SK-N-SH (cell line): ENCODE data around the gene EXOC6B. TPM values are rescaled to one million over a fixed set of nuclear protein-coding genes. Genes with fewer than 3 reads are reported as not detected.

ENCODE experiments used
- CTCF ChIA-PET: fragments of 300-600, 350-600 bp; formaldehyde crosslinking; extraction: SDS; loops from one replicate; lab custom pipeline; 2021; lab: Yijun Ruan, JAX
- POLR2A ChIA-PET: fragments of 350-600 bp; sonication (Branson Sonifier 250); formaldehyde crosslinking; extraction: SDS; loops from one replicate; lab custom pipeline; 2020; ENCODE audit warnings: antibody characterized with exemption, inconsistent platforms; lab: Yijun Ruan, JAX
- DNase-seq: peaks from one replicate; pipeline ENCODE4 v3.0.0; 2012
- H2AFZ ChIP-seq: fragments of 200-600 bp; sonication (generic); 2 replicates; pipeline ENCODE4 v1.8.1; 2016; ENCODE audit warnings: antibody characterized with exemption, mild to moderate bottlenecking, low read depth
- H3F3A ChIP-seq: fragments of 200-600 bp; sonication (generic); replicated peaks from 2 replicates; pipeline ENCODE3; 2016; ENCODE audit warnings: antibody characterized with exemption, mild to moderate bottlenecking; ENCODE audit not compliant: insufficient read depth
- H3K27ac ChIP-seq, 2 experiments: fragments of 200-500 bp in 1 of 2; fragments of 200-600 bp in 1 of 2; sonication (Bioruptor generic) in 1 of 2; sonication (generic), shearing (Covaris generic) in 1 of 2; 2 replicates each; pipeline versions ENCODE4 v1.5.1 to v1.6.1; 2014 to 2016; ENCODE audit warnings: low read depth in 2 of 2, inconsistent platforms in 1 of 2, low read length in 1 of 2, mild to moderate bottlenecking in 1 of 2, mixed read lengths in 1 of 2
- H3K27me3 ChIP-seq: fragments of 200-600 bp; sonication (generic), shearing (Covaris generic); 2 replicates; pipeline ENCODE4 v1.6.1; 2016; ENCODE audit warnings: mixed run types; ENCODE audit not compliant: insufficient read depth
- H3K36me3 ChIP-seq, 2 experiments: fragments of 200-500 bp in 1 of 2; fragments of 200-600 bp in 1 of 2; sonication (Bioruptor generic) in 1 of 2; sonication (generic) in 1 of 2; replicated peaks in 1 of 2; 2 replicates each; pipeline versions ENCODE3 to v1.5.1; 2014 to 2016; ENCODE audit warnings: low read length in 1 of 2, mild to moderate bottlenecking in 1 of 2; ENCODE audit not compliant: insufficient read depth in 2 of 2, control insufficient read depth in 1 of 2
- H3K4me1 ChIP-seq, 2 experiments: fragments of 200-500 bp in 1 of 2; fragments of 200-600 bp in 1 of 2; sonication (Bioruptor generic) in 1 of 2; sonication (generic), shearing (Covaris generic) in 1 of 2; 2 replicates each; pipeline versions ENCODE4 v1.5.1 to v1.6.1; 2014 to 2016; ENCODE audit warnings: low read depth in 1 of 2, low read length in 1 of 2, mixed run types in 1 of 2; ENCODE audit not compliant: insufficient read depth in 2 of 2, control insufficient read depth in 1 of 2
- H3K4me2 ChIP-seq: fragments of 200-600 bp; sonication (generic), shearing (Covaris generic); 2 replicates; pipeline ENCODE4 v1.6.1; 2017; ENCODE audit warnings: mixed run types
- H3K4me3 ChIP-seq, 2 experiments: fragments of 200-500 bp in 1 of 2; fragments of 200-600 bp in 1 of 2; sonication (Bioruptor generic) in 1 of 2; sonication (generic), shearing (Covaris generic) in 1 of 2; 2 replicates each; pipeline versions ENCODE4 v1.5.1 to v1.8.1; 2014 to 2016; ENCODE audit warnings: low read depth in 2 of 2, inconsistent platforms in 1 of 2, low read length in 1 of 2, mild to moderate bottlenecking in 1 of 2, mixed read lengths in 1 of 2, moderate library complexity in 1 of 2
- H3K79me2 ChIP-seq: fragments of 200-600 bp; sonication (generic); 2 replicates; pipeline ENCODE4 v1.8.1; 2017; ENCODE audit warnings: mild to moderate bottlenecking; ENCODE audit not compliant: insufficient read depth
- H3K9ac ChIP-seq: fragments of 200-600 bp; sonication (generic); 2 replicates; pipeline ENCODE4 v1.6.1; 2017; ENCODE audit warnings: mixed run types
- H3K9me2 ChIP-seq: fragments of 200-600 bp; sonication (generic); 2 replicates; pipeline ENCODE4 v1.6.1; 2017; ENCODE audit warnings: mixed run types
- H3K9me3 ChIP-seq: fragments of 200-600 bp; sonication (generic); 2 replicates; pipeline ENCODE4 v1.6.1; 2017; ENCODE audit warnings: mixed run types, mild to moderate bottlenecking, moderate library complexity
- H4K20me1 ChIP-seq: fragments of 200-600 bp; sonication (generic); 2 replicates; pipeline ENCODE4 v1.6.1; 2017; ENCODE audit warnings: mild to moderate bottlenecking, mixed run types; ENCODE audit not compliant: insufficient read depth
- CHD2 ChIP-seq: fragments of 150-350 bp; IDR thresholded peaks from 2 replicates; pipeline ENCODE4 v1.6.1; 2018; ENCODE audit warnings: low read length; ENCODE audit not compliant: partially characterized antibody
- EP300 ChIP-seq, 2 experiments: IDR thresholded peaks; 2 replicates each; pipeline versions ENCODE4 v1.4.0 to v1.6.1; 2012; ENCODE audit warnings: borderline replicate concordance in 1 of 2, low read depth in 1 of 2, low read length in 1 of 2
- FOSL2 ChIP-seq: IDR thresholded peaks from 2 replicates; pipeline ENCODE4 v1.4.0; 2012; ENCODE audit warnings: low read depth, mild to moderate bottlenecking, moderate library complexity, borderline replicate concordance
- FOXJ3 ChIP-seq: sonication (generic); formaldehyde crosslinking; IDR thresholded peaks from 2 replicates; pipeline ENCODE4 v1.5.1; 2020; ENCODE audit warnings: mild to moderate bottlenecking, missing genetic modification reagents
- JUND ChIP-seq: IDR thresholded peaks from 2 replicates; pipeline ENCODE4 v1.4.0; 2012
- POLR2AphosphoS5 ChIP-seq: IDR thresholded peaks from 2 replicates; pipeline ENCODE4 v1.6.1; 2012; ENCODE audit warnings: low read depth, low read length
- RCOR1 ChIP-seq: fragments of 150-350 bp; IDR thresholded peaks from 2 replicates; pipeline ENCODE4 v1.6.1; 2017; ENCODE audit warnings: antibody characterized with exemption, low read length
- RFX5 ChIP-seq: IDR thresholded peaks from 2 replicates; pipeline ENCODE4 v1.6.1; 2012; ENCODE audit warnings: mild to moderate bottlenecking, improper control_type of control experiment, low read length
- TEAD4 ChIP-seq: IDR thresholded peaks from 2 replicates; pipeline ENCODE4 v1.4.0; 2012; ENCODE audit warnings: mild to moderate bottlenecking, borderline replicate concordance; ENCODE audit not compliant: insufficient read depth
- WGBS: methylation state at CpG from one replicate; pipeline ENCODE4 v1.1.6; 2017; ENCODE audit warnings: low lambda C conversion rate; 5-methylcytosine and 5-hydroxymethylcytosine counted together
- polyA plus RNA-seq, 3 experiments: library from polyadenylated mRNA; depleted of rRNA; stranded (reverse); fragments of >200 nt; gene quantifications; 2 replicates each; pipeline ENCODE4 v1.2.3, GENCODE V29; 2012
- TF ChIP-seq, protein P1 (sequence below): IDR thresholded peaks from 2 replicates; pipeline ENCODE4; 2012
- TF ChIP-seq, protein P2 (sequence below): fragments of 150-350 bp; IDR thresholded peaks from 2 replicates; pipeline ENCODE4 v1.6.1; 2016; ENCODE audit warnings: mild to moderate bottlenecking, low read depth, low read length
- TF ChIP-seq, protein P3 (sequence below): IDR thresholded peaks from 2 replicates; pipeline ENCODE4 v1.4.0; 2012; ENCODE audit warnings: low read depth
- TF ChIP-seq, protein P4 (sequence below): IDR thresholded peaks from 2 replicates; pipeline ENCODE4 v1.4.0; 2012; ENCODE audit warnings: low read depth, borderline replicate concordance
- TF ChIP-seq, protein P5 (sequence below): fragments of 200-600 bp; sonication (generic); IDR thresholded peaks from 2 replicates; pipeline ENCODE4 v1.6.1; 2017; ENCODE audit warnings: antibody characterized with exemption, mild to moderate bottlenecking, moderate library complexity

Gene EXOC6B
- polyA plus RNA-seq, 1 of the 3 experiments (the other 2 are of a cell fraction): 7.4 TPM

GRCh38 chr2:72138011-72138881, 687.6 kb downstream of the EXOC6B start:
- no peak overlapping the region for H3K27ac ChIP-seq
- no peaks in the 10 kb centered on the region; the same call in 1 of the 2 replicates for H3K27me3 ChIP-seq
- no peak overlapping the region for H3K4me2 ChIP-seq
- DNase-seq: peak; percentile 27
- no peaks in the 10 kb centered on the region for H3K36me3 ChIP-seq
- no peaks in the 10 kb centered on the region for H4K20me1 ChIP-seq
- ChIA-PET CTCF (interaction anchor here (0.6 to 5.7 kb wide), 30 partner anchors 11 to 627 kb away, joined by 3 to 58 read pairs (median 4); partner anchors contain the start of gene CYP26B1), POLR2A (no interaction called here)
- no peak for TF ChIP-seq RCOR1
- TF ChIP-seq CHD2: no peak
- TF ChIP-seq JUND: no peak
- no peak for TF ChIP-seq TEAD4
- TF ChIP-seq POLR2AphosphoS5: no peak
- no peak for TF ChIP-seq FOXJ3 (CRISPR knock-in tag)
- no peak for TF ChIP-seq FOSL2
- TF ChIP-seq, protein P1, sequence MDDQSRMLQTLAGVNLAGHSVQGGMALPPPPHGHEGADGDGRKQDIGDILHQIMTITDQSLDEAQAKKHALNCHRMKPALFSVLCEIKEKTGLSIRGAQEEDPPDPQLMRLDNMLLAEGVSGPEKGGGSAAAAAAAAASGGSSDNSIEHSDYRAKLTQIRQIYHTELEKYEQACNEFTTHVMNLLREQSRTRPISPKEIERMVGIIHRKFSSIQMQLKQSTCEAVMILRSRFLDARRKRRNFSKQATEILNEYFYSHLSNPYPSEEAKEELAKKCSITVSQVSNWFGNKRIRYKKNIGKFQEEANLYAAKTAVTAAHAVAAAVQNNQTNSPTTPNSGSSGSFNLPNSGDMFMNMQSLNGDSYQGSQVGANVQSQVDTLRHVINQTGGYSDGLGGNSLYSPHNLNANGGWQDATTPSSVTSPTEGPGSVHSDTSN: no peak
- TF ChIP-seq, protein P2, sequence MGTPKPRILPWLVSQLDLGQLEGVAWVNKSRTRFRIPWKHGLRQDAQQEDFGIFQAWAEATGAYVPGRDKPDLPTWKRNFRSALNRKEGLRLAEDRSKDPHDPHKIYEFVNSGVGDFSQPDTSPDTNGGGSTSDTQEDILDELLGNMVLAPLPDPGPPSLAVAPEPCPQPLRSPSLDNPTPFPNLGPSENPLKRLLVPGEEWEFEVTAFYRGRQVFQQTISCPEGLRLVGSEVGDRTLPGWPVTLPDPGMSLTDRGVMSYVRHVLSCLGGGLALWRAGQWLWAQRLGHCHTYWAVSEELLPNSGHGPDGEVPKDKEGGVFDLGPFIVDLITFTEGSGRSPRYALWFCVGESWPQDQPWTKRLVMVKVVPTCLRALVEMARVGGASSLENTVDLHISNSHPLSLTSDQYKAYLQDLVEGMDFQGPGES: no peak
- TF ChIP-seq, protein P3, sequence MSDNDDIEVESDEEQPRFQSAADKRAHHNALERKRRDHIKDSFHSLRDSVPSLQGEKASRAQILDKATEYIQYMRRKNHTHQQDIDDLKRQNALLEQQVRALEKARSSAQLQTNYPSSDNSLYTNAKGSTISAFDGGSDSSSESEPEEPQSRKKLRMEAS: no peak
- TF ChIP-seq, protein P4, sequence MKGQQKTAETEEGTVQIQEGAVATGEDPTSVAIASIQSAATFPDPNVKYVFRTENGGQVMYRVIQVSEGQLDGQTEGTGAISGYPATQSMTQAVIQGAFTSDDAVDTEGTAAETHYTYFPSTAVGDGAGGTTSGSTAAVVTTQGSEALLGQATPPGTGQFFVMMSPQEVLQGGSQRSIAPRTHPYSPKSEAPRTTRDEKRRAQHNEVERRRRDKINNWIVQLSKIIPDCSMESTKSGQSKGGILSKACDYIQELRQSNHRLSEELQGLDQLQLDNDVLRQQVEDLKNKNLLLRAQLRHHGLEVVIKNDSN: no peak
- TF ChIP-seq, protein P5, sequence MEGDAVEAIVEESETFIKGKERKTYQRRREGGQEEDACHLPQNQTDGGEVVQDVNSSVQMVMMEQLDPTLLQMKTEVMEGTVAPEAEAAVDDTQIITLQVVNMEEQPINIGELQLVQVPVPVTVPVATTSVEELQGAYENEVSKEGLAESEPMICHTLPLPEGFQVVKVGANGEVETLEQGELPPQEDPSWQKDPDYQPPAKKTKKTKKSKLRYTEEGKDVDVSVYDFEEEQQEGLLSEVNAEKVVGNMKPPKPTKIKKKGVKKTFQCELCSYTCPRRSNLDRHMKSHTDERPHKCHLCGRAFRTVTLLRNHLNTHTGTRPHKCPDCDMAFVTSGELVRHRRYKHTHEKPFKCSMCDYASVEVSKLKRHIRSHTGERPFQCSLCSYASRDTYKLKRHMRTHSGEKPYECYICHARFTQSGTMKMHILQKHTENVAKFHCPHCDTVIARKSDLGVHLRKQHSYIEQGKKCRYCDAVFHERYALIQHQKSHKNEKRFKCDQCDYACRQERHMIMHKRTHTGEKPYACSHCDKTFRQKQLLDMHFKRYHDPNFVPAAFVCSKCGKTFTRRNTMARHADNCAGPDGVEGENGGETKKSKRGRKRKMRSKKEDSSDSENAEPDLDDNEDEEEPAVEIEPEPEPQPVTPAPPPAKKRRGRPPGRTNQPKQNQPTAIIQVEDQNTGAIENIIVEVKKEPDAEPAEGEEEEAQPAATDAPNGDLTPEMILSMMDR: no peak
- no peak for TF ChIP-seq EP300 (IDR thresholded peaks at IDR 0.05; ENCODE audit: borderline replicate concordance in 1 of 2, low read depth in 1 of 2, low read length in 1 of 2)
- TF ChIP-seq RFX5: no peak
- no peak overlapping the region for H2AFZ ChIP-seq
- H3K79me2 ChIP-seq: no peaks in the 10 kb centered on the region
- H3F3A ChIP-seq: no peaks in the 10 kb centered on the region
- H3K4me3 ChIP-seq: no peak overlapping the region
- H3K4me1 ChIP-seq: no peaks in the 10 kb centered on the region; a peak in 1 of 4 replicates
- no peak overlapping the region for H3K9ac ChIP-seq
- 71% methylated on average over 8 of the region's 24 CpGs for WGBS
- H3K9me3 ChIP-seq: no peaks in the 10 kb centered on the region
- no peaks in the 10 kb centered on the region for H3K9me2 ChIP-seq
